Measurements from ENCODE around the gene WNT3A. TPM values are rescaled to one million over a fixed set of nuclear protein-coding genes. Genes with fewer than 3 reads are reported as not detected.

Gene WNT3A
- total and polyA plus RNA-seq, 2 donors (not counting 3 experiments of a cell fraction or from before 2014, with no cell fraction given): not detected

GRCh38 chr1:228094432-228095016, 87.7 kb downstream of the WNT3A start:
- Histone ChIP-seq H4K20me1 (replicated peaks; ENCODE audit: control insufficient read depth, extremely low read depth, insufficient read depth, low read length) (peaks cover 18% of the 10 kb centered on the region), H3K4me1 (ENCODE audit: control insufficient read depth, extremely low read depth, insufficient read depth, low read length) (peaks cover 27% of the 10 kb centered on the region), H2AFZ (ENCODE audit: low read depth, low read length) (no peak overlapping the region), H3K36me3 (ENCODE audit: control insufficient read depth in 2 of 2, extremely low read depth in 1 of 2, insufficient read depth in 2 of 2, low read length in 2 of 2) (peaks cover 10 to 33% of the 10 kb centered on the region in 2 experiments), H3K27me3 (ENCODE audit: control insufficient read depth in 2 of 2, insufficient read depth in 2 of 2, low read length in 2 of 2) (no peaks in the 10 kb centered on the region), H3K27ac (ENCODE audit: insufficient read depth, low read depth, low read length) (no peak overlapping the region), H3K9me3 (replicated peaks; ENCODE audit: control insufficient read depth, insufficient read depth, low read length) (peaks cover 4% of the 10 kb centered on the region), H3K4me2 (ENCODE audit: insufficient read depth, low read length) (no peak overlapping the region), H3K9ac (replicated peaks; ENCODE audit: extremely low read depth, insufficient read depth, low read length) (no peak overlapping the region), H3K9me1 (replicated peaks; ENCODE audit: control insufficient read depth, extremely low read depth, insufficient read depth, low read length) (no peaks in the 10 kb centered on the region), H3K79me2 (ENCODE audit: control insufficient read depth, insufficient read depth, low read length) (peaks cover 98% of the 10 kb centered on the region), H3K4me3 (replicated peaks in 1 of 3; ENCODE audit: insufficient read depth in 1 of 3, low read depth in 1 of 3, low read length in 3 of 3) (no peak overlapping the region)
- FAIRE-seq (no peak), DNase-seq (ENCODE audit: low read depth, low spot score) (no peak)
- TF ChIP-seq POLR2AphosphoS5 (IDR thresholded peaks at IDR 0.05; ENCODE audit: insufficient read depth, low read depth, low read length) (no peak), MYC (IDR thresholded peaks at IDR 0.05; ENCODE audit: low read depth, low read length) (no peak), GATA2 (IDR thresholded peaks at IDR 0.05; ENCODE audit: insufficient read depth, insufficient read length, low read depth, low read length) (no peak), MAX (IDR thresholded peaks at IDR 0.05; ENCODE audit: insufficient read depth, insufficient read length) (no peak), CTCF (IDR thresholded peaks at IDR 0.05; ENCODE audit: extremely low read depth in 1 of 2, insufficient read depth in 1 of 2, low read depth in 1 of 2, low read length in 2 of 2) (no peak)
- intact Hi-C loops (cut with micrococcal nuclease): no loop called here
- BruUV-seq (replicated peaks): no TSS peak
- CTCF ChIA-PET: interaction anchor here (1.2 kb wide), 1 partner anchor 95 kb away, joined by 3 read pairs; no protein-coding TSS in a partner anchor
- POLR2A ChIA-PET: no interaction called here
- dilution Hi-C loops (cut with MboI; ENCODE audit: extremely low pct_ligation_motif_present, low sequenced_read_pairs): no loop called here

Measured in endothelial cell of umbilical vein (primary cell).